HG03103 (cell line): Measurements from ENCODE around the gene PTPRN2.
"Not testable (repeated sequence)": the region's sequence is repeated elsewhere in the genome, so short reads cannot be mapped to it uniquely, and the experiment has no call there.

Experiments
- ATAC-seq: cut with Tn5 transposase; IDR thresholded peaks from one replicate; pipeline ENCODE4 v1.9.1; 2021; ENCODE audit warnings: low read depth; ENCODE audit not compliant: unreplicated experiment

PTPRN2 gene

GRCh38 chr7:158183431-158183830, 404.2 kb downstream of the PTPRN2 start:
- ATAC-seq, result no peak

GRCh38 chr7:158176561-158177173, 411.0 kb downstream of the PTPRN2 start:
- no peak for ATAC-seq

- no peak for ATAC-seq
Observed at GRCh38 chr7:158175779-158176178, 411.8 kb downstream of the PTPRN2 start.

GRCh38 chr7:158174947-158175346, 412.7 kb downstream of the PTPRN2 start:
- no peak for ATAC-seq

- no peak for ATAC-seq
Observed at GRCh38 chr7:158167373-158167772, 420.2 kb downstream of the PTPRN2 start.

GRCh38 chr7:158166386-158167340, 421.0 kb downstream of the PTPRN2 start:
- no peak for ATAC-seq

GRCh38 chr7:158165711-158166110, 421.9 kb downstream of the PTPRN2 start:
- ATAC-seq, result no peak

GRCh38 chr7:158164101-158165095, 423.2 kb downstream of the PTPRN2 start:
- ATAC-seq, result no peak

- ATAC-seq, result no peak
Observed at GRCh38 chr7:158161194-158161593, 426.4 kb downstream of the PTPRN2 start.

- ATAC-seq, result no peak
Observed at GRCh38 chr7:158160199-158160598, 427.4 kb downstream of the PTPRN2 start.

GRCh38 chr7:158157460-158157859, 430.2 kb downstream of the PTPRN2 start:
- no peak for ATAC-seq

GRCh38 chr7:158151273-158151672, 436.4 kb downstream of the PTPRN2 start:
- ATAC-seq, result not testable (repeated sequence)

GRCh38 chr7:158150234-158150633, 437.4 kb downstream of the PTPRN2 start:
- ATAC-seq, result no peak

GRCh38 chr7:158147431-158147830, 440.2 kb downstream of the PTPRN2 start:
- ATAC-seq, result not testable (repeated sequence)

GRCh38 chr7:158145370-158145769, 442.3 kb downstream of the PTPRN2 start:
- ATAC-seq, result no peak

GRCh38 chr7:158143196-158144120, 444.2 kb downstream of the PTPRN2 start:
- no peak for ATAC-seq

- ATAC-seq, result no peak
Observed at GRCh38 chr7:158142657-158143056, 445.0 kb downstream of the PTPRN2 start.

- ATAC-seq, result no peak
Observed at GRCh38 chr7:158141806-158142518, 445.7 kb downstream of the PTPRN2 start.

GRCh38 chr7:158141221-158141582, 446.4 kb downstream of the PTPRN2 start:
- no peak for ATAC-seq
